ENCODE data around the gene GPC5.

GRCh38 chr13:92849381-92849780 is 1451.0 kb downstream of the GPC5 start:
- no peak for TF ChIP-seq POLR2A (IDR thresholded peaks at IDR 0.05)
- TF ChIP-seq CTCF (IDR thresholded peaks at IDR 0.05), result no peak
